Mesendoderm (in vitro differentiated cells): ENCODE data around the gene RAPGEF2.

Experiments used
- DNase-seq: peaks from one replicate; pipeline ENCODE4 v3.0.0; 2013
- H2AK5ac ChIP-seq: 2 replicates; pipeline ENCODE4 v1.6.1; 2013; ENCODE audit warnings: low read length, inconsistent platforms
- H2BK120ac ChIP-seq: 2 replicates; pipeline ENCODE4 v1.6.1; 2013; ENCODE audit warnings: low read depth, mild to moderate bottlenecking, low read length, moderate library complexity, mixed read lengths
- H2BK15ac ChIP-seq: replicated peaks from 2 replicates; pipeline ENCODE4 v1.6.1; 2013; ENCODE audit warnings: low read depth, mild to moderate bottlenecking, moderate library complexity
- H2BK5ac ChIP-seq: 2 replicates; pipeline ENCODE4 v1.6.1; 2013; ENCODE audit warnings: low read length, inconsistent platforms
- H3K18ac ChIP-seq: 2 replicates; pipeline ENCODE4 v1.6.1; 2013; ENCODE audit warnings: mild to moderate bottlenecking, low read length, mixed read lengths
- H3K23ac ChIP-seq: one replicate; pipeline ENCODE4 v1.6.1; 2013; ENCODE audit warnings: low read length
- H3K27ac ChIP-seq: 2 replicates; pipeline ENCODE4 v1.5.1; 2013; ENCODE audit warnings: low read depth, mild to moderate bottlenecking, inconsistent platforms, low read length, moderate library complexity
- H3K27me3 ChIP-seq: 2 replicates; pipeline ENCODE4 v1.6.1; 2013; ENCODE audit warnings: low read length, control low read depth, mild to moderate bottlenecking, inconsistent platforms; ENCODE audit not compliant: insufficient read depth, poor library complexity
- H3K36me3 ChIP-seq: 2 replicates; pipeline ENCODE4 v1.6.1; 2013; ENCODE audit warnings: low read length, inconsistent platforms; ENCODE audit not compliant: control insufficient read depth, insufficient read depth
- H3K4ac ChIP-seq: one replicate; pipeline ENCODE4 v1.6.1; 2013; ENCODE audit warnings: low read depth, mild to moderate bottlenecking, low read length, moderate library complexity
- H3K4me1 ChIP-seq: 2 replicates; pipeline ENCODE4 v1.6.1; 2013; ENCODE audit warnings: low read depth, low read length, inconsistent platforms; ENCODE audit not compliant: control insufficient read depth
- H3K4me2 ChIP-seq: 2 replicates; pipeline ENCODE4 v1.6.1; 2013; ENCODE audit warnings: low read length
- H3K4me3 ChIP-seq: 2 replicates; pipeline ENCODE4 v1.5.1; 2013; ENCODE audit warnings: mild to moderate bottlenecking, low read length
- H3K56ac ChIP-seq: one replicate; pipeline ENCODE4 v1.6.1; 2013; ENCODE audit warnings: low read length
- H3K79me1 ChIP-seq: 2 replicates; pipeline ENCODE4 v1.6.1; 2013; ENCODE audit warnings: low read length, inconsistent platforms
- H3K79me2 ChIP-seq: 2 replicates; pipeline ENCODE4 v1.6.1; 2013; ENCODE audit warnings: mild to moderate bottlenecking, low read length; ENCODE audit not compliant: control insufficient read depth, insufficient read depth
- H3K9ac ChIP-seq: 2 replicates; pipeline ENCODE4 v1.6.1; 2013; ENCODE audit warnings: low read length, inconsistent platforms
- H4K5ac ChIP-seq: one replicate; pipeline ENCODE4 v1.6.1; 2013; ENCODE audit warnings: low read length
- H4K8ac ChIP-seq: one replicate; pipeline ENCODE4 v1.6.1; 2013; ENCODE audit warnings: low read depth, mild to moderate bottlenecking, control low read depth, low read length, moderate library complexity
- WGBS: extraction: QIAGEN DNeasy Blood & Tissue Kit; methylation state at CpG from one replicate; pipeline ENCODE4 v1.1.7; 2013; ENCODE audit warnings: low lambda C conversion rate, missing lambda C conversion rate; ENCODE audit not compliant: insufficient coverage; ENCODE audit errors: extremely low coverage; 5-methylcytosine and 5-hydroxymethylcytosine counted together

RAPGEF2 gene

DNA sequence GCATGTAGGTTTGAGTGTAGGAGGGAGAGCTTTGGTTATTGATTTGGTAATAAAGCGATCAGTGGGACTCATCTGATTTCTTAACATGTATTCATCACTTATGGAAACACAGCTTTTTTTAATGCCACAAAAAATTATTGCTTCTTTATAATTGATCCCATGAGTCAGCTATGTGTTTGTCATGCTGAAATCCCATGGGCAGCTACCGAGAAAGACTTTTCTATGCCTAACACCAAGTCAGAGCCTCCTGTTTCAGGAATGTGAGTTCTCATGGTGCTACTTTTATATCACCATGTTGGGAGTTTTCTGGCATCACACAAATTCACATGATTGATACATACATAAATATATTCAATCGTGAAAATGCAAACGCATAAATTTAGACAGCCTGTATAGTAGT, 165.7 kb downstream of the RAPGEF2 start:
- no peak overlapping the region for H4K5ac ChIP-seq
- H3K9ac ChIP-seq = no peak overlapping the region
- H3K27me3 ChIP-seq = no peaks in the 10 kb centered on the region
- H3K79me2 ChIP-seq = no peaks in the 10 kb centered on the region
- no peak overlapping the region for H2BK15ac ChIP-seq
- H3K79me1 ChIP-seq = no peaks in the 10 kb centered on the region
- H2AK5ac ChIP-seq = no peak overlapping the region
- H2BK5ac ChIP-seq = no peak overlapping the region
- no peak overlapping the region for H3K56ac ChIP-seq
- no peak overlapping the region for H3K4me2 ChIP-seq
- no peak overlapping the region for H3K18ac ChIP-seq
- no peak overlapping the region for H2BK120ac ChIP-seq
- H3K4ac ChIP-seq = no peak overlapping the region
- no CpG with 5 or more reads among the region's 4 CpGs for WGBS
- H3K36me3 ChIP-seq = no peaks in the 10 kb centered on the region
- no peak overlapping the region for H3K23ac ChIP-seq
- H3K4me1 ChIP-seq = peaks cover 2% of the 10 kb centered on the region
- H3K4me3 ChIP-seq = no peak overlapping the region
- no peak overlapping the region for H4K8ac ChIP-seq
- no peak overlapping the region for H3K27ac ChIP-seq
- DNase-seq = no peak

DNA sequence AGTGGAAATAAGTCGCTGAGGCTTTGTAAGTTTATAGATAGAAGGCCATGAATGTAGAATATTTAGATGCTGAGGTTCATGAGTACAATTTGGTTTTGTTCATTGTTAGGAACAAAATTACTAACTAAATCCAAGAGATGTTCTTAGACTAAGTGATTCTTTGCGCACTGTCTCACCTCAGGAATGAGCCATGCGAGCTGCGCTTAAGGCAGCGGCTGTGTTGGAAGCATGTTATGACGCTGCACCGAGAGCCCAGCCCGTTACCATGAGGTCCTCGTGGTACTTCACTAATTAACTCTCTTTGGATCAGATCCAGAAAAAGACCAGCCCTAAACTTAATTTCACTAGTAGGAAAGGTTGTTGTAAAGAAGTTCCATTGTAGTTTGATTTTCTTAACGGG, 166.2 kb downstream of the RAPGEF2 start:
- DNase-seq = no peak
- no CpG with 5 or more reads among the region's 10 CpGs for WGBS
- H3K27me3 ChIP-seq = no peaks in the 10 kb centered on the region
- H3K56ac ChIP-seq = no peak overlapping the region
- peaks cover 2% of the 10 kb centered on the region for H3K4me1 ChIP-seq
- H3K27ac ChIP-seq = no peak overlapping the region
- H3K23ac ChIP-seq = no peak overlapping the region
- H3K4me2 ChIP-seq = no peak overlapping the region
- H4K5ac ChIP-seq = no peak overlapping the region
- H3K79me1 ChIP-seq = no peaks in the 10 kb centered on the region
- no peak overlapping the region for H3K4me3 ChIP-seq
- H3K4ac ChIP-seq = no peak overlapping the region
- H3K9ac ChIP-seq = no peak overlapping the region
- H3K36me3 ChIP-seq = no peaks in the 10 kb centered on the region
- no peaks in the 10 kb centered on the region for H3K79me2 ChIP-seq
- no peak overlapping the region for H4K8ac ChIP-seq
- H2BK5ac ChIP-seq = no peak overlapping the region
- H3K18ac ChIP-seq = no peak overlapping the region
- no peak overlapping the region for H2BK15ac ChIP-seq
- H2AK5ac ChIP-seq = no peak overlapping the region
- H2BK120ac ChIP-seq = no peak overlapping the region

DNA sequence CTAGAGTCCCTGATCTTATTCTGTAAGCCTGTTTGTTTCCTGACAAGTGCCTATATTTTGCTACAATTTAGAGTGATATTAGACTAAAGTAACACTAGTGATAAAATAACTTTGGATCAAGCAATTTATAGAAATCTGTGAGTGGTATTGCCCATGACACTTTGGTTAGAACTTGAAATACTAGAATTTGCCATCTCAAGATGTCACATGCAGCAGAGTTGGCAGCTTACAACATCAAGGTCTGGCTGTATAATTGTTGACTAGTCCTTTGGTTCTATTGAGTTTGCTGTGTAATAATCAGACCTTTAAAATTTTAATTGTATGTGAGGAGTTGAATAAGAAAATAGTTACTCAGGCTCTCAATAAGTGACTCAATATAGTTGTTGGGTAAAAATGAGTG, 167.1 kb downstream of the RAPGEF2 start:
- Histone ChIP-seq H3K9ac (no peak overlapping the region), H3K27ac (no peak overlapping the region), H3K56ac (no peak overlapping the region), H2BK120ac (no peak overlapping the region), H3K79me2 (no peaks in the 10 kb centered on the region), H3K18ac (no peak overlapping the region), H3K23ac (no peak overlapping the region), H2BK5ac (no peak overlapping the region), H4K8ac (no peak overlapping the region), H3K36me3 (no peaks in the 10 kb centered on the region), H4K5ac (no peak overlapping the region), H3K4ac (no peak overlapping the region), H3K27me3 (no peaks in the 10 kb centered on the region), H3K79me1 (no peaks in the 10 kb centered on the region), H3K4me3 (no peak overlapping the region), H3K4me1 (peaks cover 2% of the 10 kb centered on the region), H2BK15ac (no peak overlapping the region), H2AK5ac (no peak overlapping the region), H3K4me2 (no peak overlapping the region)
- no peak for DNase-seq

DNA sequence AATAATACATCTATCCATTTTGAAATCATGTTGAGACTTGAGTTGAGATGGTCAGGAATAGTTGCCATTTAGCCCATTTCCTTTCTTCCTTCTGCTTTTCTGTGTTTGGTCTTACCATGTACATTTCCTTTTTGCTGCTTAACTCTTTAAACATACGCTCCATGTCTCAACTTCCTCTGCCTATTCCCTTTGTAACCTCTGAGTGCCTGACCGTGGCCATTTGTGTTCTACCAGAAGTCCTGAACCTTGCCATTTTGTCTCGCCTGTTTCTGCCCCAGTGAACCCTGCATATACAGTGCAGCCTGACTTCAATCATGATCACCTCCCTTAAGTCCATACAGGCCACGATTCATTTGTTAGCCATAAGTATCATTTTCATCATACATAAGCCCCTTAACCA, 169.0 kb downstream of the RAPGEF2 start:
- Histone ChIP-seq H3K56ac (no peak overlapping the region), H3K36me3 (no peaks in the 10 kb centered on the region), H3K79me2 (no peaks in the 10 kb centered on the region), H2BK15ac (no peak overlapping the region), H3K4me1 (peaks cover 2% of the 10 kb centered on the region), H3K18ac (no peak overlapping the region), H3K4me2 (no peak overlapping the region), H4K5ac (no peak overlapping the region), H2BK120ac (no peak overlapping the region), H3K4me3 (no peak overlapping the region), H3K4ac (no peak overlapping the region), H4K8ac (no peak overlapping the region), H3K27ac (no peak overlapping the region), H2BK5ac (no peak overlapping the region), H3K27me3 (no peaks in the 10 kb centered on the region), H2AK5ac (no peak overlapping the region), H3K9ac (no peak overlapping the region), H3K79me1 (no peaks in the 10 kb centered on the region), H3K23ac (no peak overlapping the region)
- no peak for DNase-seq
- WGBS = no CpG with 5 or more reads among the region's 4 CpGs

DNA sequence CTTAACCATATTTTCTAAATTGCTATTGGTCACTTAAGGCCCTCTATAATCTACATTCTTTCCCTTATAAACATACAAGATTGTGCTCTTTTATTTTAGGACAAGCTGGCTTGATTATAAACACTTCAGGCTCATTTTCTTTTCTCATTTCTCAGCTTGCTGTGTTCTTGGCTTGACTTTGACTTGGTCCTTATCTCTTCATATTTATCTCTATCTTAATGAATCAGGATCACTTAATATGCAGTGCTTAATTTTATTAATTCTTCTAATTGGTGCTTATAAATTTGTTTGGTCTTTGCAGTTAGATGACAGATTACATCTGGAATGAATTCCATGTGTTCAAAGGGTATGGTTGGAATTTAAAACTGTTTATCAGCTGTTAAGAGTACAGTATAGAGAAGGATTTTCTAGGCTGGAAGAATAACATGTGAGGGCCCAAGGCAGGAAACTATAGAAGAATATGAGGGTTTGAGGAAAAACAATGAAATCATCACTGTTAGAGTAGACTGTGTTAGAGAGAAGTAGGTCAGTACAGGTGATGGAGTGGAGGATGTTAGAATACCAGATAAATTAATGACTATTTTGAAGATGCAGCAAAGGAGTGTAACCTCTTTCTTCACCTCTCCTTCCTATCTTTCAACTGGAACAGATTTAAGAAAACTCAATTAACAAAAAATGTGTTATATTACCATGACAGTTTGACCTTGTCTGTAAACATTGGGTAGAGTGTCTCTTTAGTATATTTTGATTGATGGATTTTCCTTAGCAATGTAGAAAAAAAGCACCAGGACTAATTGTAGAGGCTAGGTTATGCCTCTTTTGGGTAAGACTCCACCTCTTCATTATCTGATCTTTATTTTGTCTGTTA, 169.6 kb downstream of the RAPGEF2 start:
- H3K79me1 ChIP-seq = no peaks in the 10 kb centered on the region
- no peaks in the 10 kb centered on the region for H3K36me3 ChIP-seq
- no peaks in the 10 kb centered on the region for H3K4me1 ChIP-seq
- H3K18ac ChIP-seq = no peak overlapping the region
- no peak overlapping the region for H3K4me2 ChIP-seq
- no peaks in the 10 kb centered on the region for H3K79me2 ChIP-seq
- H3K9ac ChIP-seq = no peak overlapping the region
- H3K56ac ChIP-seq = no peak overlapping the region
- H2BK5ac ChIP-seq = no peak overlapping the region
- DNase-seq = no peak
- no peak overlapping the region for H4K8ac ChIP-seq
- H3K23ac ChIP-seq = no peak overlapping the region
- H2AK5ac ChIP-seq = no peak overlapping the region
- no peak overlapping the region for H4K5ac ChIP-seq
- no peak overlapping the region for H2BK120ac ChIP-seq
- no peak overlapping the region for H3K4me3 ChIP-seq
- H3K27me3 ChIP-seq = no peaks in the 10 kb centered on the region
- H2BK15ac ChIP-seq = no peak overlapping the region
- no peak overlapping the region for H3K27ac ChIP-seq
- H3K4ac ChIP-seq = no peak overlapping the region

DNA sequence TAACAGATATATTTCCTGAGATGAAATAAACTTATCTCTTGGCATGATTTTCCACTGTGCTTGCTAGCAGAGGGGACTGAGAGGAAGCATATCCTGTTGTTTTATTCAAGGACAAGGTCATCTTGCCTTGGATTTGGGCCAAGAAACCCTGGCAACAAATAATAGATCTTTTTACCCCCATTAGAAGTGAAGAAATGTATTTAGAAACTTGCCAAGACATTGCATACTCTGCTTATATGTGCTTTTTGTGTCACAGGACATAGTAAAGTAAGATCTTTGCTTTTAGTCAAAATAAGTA, 170.2 kb downstream of the RAPGEF2 start:
- no peak for DNase-seq
- Histone ChIP-seq H3K27me3 (no peaks in the 10 kb centered on the region), H3K23ac (no peak overlapping the region), H3K4me2 (no peak overlapping the region), H3K36me3 (no peaks in the 10 kb centered on the region), H3K4me3 (no peak overlapping the region), H3K79me1 (no peaks in the 10 kb centered on the region), H2BK5ac (no peak overlapping the region), H3K9ac (no peak overlapping the region), H3K4me1 (no peaks in the 10 kb centered on the region), H3K4ac (no peak overlapping the region), H4K5ac (no peak overlapping the region), H3K27ac (no peak overlapping the region), H3K18ac (no peak overlapping the region), H2BK15ac (no peak overlapping the region), H4K8ac (no peak overlapping the region), H2BK120ac (no peak overlapping the region), H2AK5ac (no peak overlapping the region), H3K56ac (no peak overlapping the region), H3K79me2 (no peaks in the 10 kb centered on the region)
